ENCODE data around the gene GADL1.

DNA sequence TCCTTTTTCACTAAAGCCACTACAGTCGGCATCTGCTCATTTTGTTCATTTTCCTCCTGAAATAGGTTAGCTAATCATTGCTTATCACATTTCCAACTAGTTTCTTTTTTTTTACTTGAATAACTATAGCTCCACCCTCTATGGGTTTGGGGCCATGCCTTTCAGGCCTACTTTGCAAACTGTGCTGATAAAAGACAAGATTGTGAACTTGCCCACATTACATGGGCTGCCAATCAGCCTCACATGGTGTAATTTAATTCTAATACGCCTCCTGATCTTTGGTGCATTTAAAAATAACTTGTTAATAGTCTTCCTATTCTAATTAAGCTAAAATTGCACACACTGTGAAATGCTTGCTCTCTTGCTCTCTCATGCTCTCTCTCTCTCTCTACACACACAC, 197.6 kb downstream of the GADL1 start:
- TF ChIP-seq, protein P1, sequence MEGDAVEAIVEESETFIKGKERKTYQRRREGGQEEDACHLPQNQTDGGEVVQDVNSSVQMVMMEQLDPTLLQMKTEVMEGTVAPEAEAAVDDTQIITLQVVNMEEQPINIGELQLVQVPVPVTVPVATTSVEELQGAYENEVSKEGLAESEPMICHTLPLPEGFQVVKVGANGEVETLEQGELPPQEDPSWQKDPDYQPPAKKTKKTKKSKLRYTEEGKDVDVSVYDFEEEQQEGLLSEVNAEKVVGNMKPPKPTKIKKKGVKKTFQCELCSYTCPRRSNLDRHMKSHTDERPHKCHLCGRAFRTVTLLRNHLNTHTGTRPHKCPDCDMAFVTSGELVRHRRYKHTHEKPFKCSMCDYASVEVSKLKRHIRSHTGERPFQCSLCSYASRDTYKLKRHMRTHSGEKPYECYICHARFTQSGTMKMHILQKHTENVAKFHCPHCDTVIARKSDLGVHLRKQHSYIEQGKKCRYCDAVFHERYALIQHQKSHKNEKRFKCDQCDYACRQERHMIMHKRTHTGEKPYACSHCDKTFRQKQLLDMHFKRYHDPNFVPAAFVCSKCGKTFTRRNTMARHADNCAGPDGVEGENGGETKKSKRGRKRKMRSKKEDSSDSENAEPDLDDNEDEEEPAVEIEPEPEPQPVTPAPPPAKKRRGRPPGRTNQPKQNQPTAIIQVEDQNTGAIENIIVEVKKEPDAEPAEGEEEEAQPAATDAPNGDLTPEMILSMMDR (IDR thresholded peaks at IDR 0.05): no peak
- TF ChIP-seq POLR2A (IDR thresholded peaks at IDR 0.05): no peak
